MCF 10A (cell line): Measurements from ENCODE around the gene BBC3. TPM values are rescaled to one million over a fixed set of nuclear protein-coding genes. Genes with fewer than 3 reads are reported as not detected.

Experiments used
- BruUV-seq: library from RNA; stranded (reverse); fragments of 400-500 nt; replicated peaks from 2 replicates; lab custom pipeline; 2021; lab: Mats Ljungman, UMichigan
- CTCF ChIA-PET: fragments of 300-600 bp; sonication (Branson Sonifier 250); formaldehyde crosslinking; extraction: SDS; loops from one replicate; lab custom pipeline; 2021; ENCODE audit warnings: antibody characterized with exemption, inconsistent platforms; lab: Yijun Ruan, JAX
- POLR2A ChIA-PET: fragments of 300-600, 350-650 bp; sonication (Branson Sonifier 250); formaldehyde crosslinking; extraction: SDS; loops from one replicate; lab custom pipeline; 2020; ENCODE audit warnings: antibody characterized with exemption, inconsistent platforms; lab: Yijun Ruan, JAX
- DNase-seq: peaks from one replicate; pipeline ENCODE4 v3.0.0-alpha.2; 2018; ENCODE audit not compliant: unreplicated experiment
- H3K27ac Mint-ChIP-seq: one replicate; pipeline ENCODE4 v1.8.0; 2022; ENCODE audit warnings: mild to moderate bottlenecking, low read depth, mixed read lengths; ENCODE audit not compliant: unreplicated experiment
- H3K27me3 Mint-ChIP-seq: one replicate; pipeline ENCODE4 v1.8.0; 2022; ENCODE audit warnings: mixed read lengths; ENCODE audit not compliant: insufficient read depth, unreplicated experiment
- H3K36me3 Mint-ChIP-seq: one replicate; pipeline ENCODE4 v1.8.0; 2022; ENCODE audit warnings: mild to moderate bottlenecking, moderate library complexity, mixed read lengths; ENCODE audit not compliant: insufficient read depth, unreplicated experiment
- H3K4me1 Mint-ChIP-seq: one replicate; pipeline ENCODE4 v1.8.0; 2022; ENCODE audit warnings: mixed read lengths; ENCODE audit not compliant: insufficient read depth, unreplicated experiment
- H3K4me3 Mint-ChIP-seq: one replicate; pipeline ENCODE4 v1.8.0; 2022; ENCODE audit warnings: mild to moderate bottlenecking, moderate library complexity, mixed read lengths; ENCODE audit not compliant: unreplicated experiment
- H3K9me3 Mint-ChIP-seq: one replicate; pipeline ENCODE4 v1.8.0; 2022; ENCODE audit warnings: mixed read lengths; ENCODE audit not compliant: unreplicated experiment
- intact Hi-C: fragments of 100-400 bp; cut with micrococcal nuclease; formaldehyde crosslinking; loops from 2 replicates; pipeline ENCODE4 v1.14.1; 2022
- total RNA-seq: library from RNA; stranded (reverse); gene quantifications from 2 replicates; pipeline ENCODE4 v1.2.3, GENCODE V29; 2022
- TF ChIP-seq, protein P1 (sequence below): fragments of 200-600 bp; IDR thresholded peaks from one replicate; pipeline ENCODE4 v1.8.0; 2022; ENCODE audit warnings: antibody characterized with exemption, mild to moderate bottlenecking; ENCODE audit not compliant: unreplicated experiment

BBC3 gene
- total RNA-seq, 1 experiment from 2014 or later = 19.6 TPM

DNA sequence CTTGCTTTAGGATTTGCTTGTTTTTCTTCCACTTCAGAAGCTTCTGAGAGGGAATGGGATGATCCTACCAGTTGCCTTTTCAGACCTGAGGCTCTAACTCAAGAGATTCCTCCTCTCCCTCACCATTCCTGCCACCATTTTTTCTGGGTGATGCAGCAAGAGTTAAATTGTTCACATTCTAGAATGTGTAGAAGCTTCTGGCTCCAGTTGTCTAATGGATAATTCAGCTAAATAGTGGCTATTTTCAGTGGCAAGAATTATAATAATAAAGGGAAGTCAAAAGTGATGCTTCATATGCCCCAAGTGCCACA is 20.9 kb downstream of the BBC3 start:
- intact Hi-C loops = loop anchor here (1.0 kb wide), 2 partner anchors 16 to 34 kb away; no protein-coding TSS in a partner anchor
- TF ChIP-seq, protein P1, sequence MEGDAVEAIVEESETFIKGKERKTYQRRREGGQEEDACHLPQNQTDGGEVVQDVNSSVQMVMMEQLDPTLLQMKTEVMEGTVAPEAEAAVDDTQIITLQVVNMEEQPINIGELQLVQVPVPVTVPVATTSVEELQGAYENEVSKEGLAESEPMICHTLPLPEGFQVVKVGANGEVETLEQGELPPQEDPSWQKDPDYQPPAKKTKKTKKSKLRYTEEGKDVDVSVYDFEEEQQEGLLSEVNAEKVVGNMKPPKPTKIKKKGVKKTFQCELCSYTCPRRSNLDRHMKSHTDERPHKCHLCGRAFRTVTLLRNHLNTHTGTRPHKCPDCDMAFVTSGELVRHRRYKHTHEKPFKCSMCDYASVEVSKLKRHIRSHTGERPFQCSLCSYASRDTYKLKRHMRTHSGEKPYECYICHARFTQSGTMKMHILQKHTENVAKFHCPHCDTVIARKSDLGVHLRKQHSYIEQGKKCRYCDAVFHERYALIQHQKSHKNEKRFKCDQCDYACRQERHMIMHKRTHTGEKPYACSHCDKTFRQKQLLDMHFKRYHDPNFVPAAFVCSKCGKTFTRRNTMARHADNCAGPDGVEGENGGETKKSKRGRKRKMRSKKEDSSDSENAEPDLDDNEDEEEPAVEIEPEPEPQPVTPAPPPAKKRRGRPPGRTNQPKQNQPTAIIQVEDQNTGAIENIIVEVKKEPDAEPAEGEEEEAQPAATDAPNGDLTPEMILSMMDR = no peak
- ChIA-PET CTCF (interaction anchor here (0.5 to 10.9 kb wide), 25 partner anchors 9 to 394 kb away, joined by 3 to 292 read pairs (median 4); partner anchors contain the start of gene CCDC9), POLR2A (interaction anchor here (0.6 to 4.6 kb wide), 14 partner anchors 16 to 79 kb away, joined by 3 to 75 read pairs (median 4); partner anchors contain the start of genes CCDC9 and SAE1)
- H3K27me3 Mint-ChIP-seq = no peaks in the 10 kb centered on the region
- peaks cover 47% of the 10 kb centered on the region for H3K36me3 Mint-ChIP-seq
- no peak overlapping the region for H3K4me3 Mint-ChIP-seq
- no peak overlapping the region for H3K27ac Mint-ChIP-seq
- H3K9me3 Mint-ChIP-seq = no peaks in the 10 kb centered on the region
- no TSS peak for BruUV-seq
- no peak for DNase-seq
- H3K4me1 Mint-ChIP-seq = peaks cover 7% of the 10 kb centered on the region

DNA sequence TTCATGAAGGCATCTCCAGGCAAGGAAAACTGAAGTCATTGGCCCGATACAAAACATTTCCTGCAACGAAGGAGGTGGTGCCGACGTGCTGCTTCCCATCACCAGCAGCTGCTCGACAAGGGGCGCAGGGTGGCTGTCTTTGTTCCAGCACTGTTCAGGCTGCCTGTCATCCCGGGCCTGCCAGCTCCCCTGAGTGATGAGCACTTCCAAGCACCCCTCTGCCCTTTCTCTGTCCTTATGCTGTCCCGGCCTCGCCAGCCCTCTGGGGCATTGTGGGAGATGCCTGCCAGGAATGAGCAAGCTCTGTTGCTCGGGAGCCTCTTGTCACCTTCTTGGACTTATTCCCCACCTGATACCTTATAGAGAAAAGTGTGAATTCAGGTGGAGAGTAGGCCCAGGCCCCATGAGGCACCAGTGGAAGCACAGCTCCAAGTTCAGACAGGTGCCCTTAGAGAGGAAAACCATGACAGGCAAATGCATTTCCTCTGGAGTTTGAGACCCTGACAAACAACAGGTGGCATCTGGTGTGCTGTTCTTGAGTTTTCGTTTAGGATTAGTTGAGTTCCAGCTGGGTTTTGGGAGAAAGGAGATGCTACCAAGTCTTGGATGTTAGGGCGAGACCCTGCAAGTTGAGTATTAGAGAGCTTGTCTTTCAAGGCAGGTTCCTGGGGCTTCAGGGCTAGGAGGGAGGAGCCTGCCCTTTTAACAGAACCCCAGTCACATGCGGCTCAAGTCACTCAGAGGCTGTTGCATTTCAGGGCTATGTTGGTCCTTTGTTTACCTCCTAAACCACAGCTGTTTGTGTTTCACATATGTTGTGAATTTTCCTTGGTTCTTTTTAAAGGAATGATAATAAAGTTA is 21.4 kb downstream of the BBC3 start:
- peaks cover 7% of the 10 kb centered on the region for H3K4me1 Mint-ChIP-seq
- H3K27me3 Mint-ChIP-seq = no peaks in the 10 kb centered on the region
- H3K4me3 Mint-ChIP-seq = no peak overlapping the region
- peak overlapping the region; percentile 14 for H3K27ac Mint-ChIP-seq
- TF ChIP-seq, protein P1 = no peak
- peaks cover 53% of the 10 kb centered on the region for H3K36me3 Mint-ChIP-seq
- BruUV-seq = TSS peak; percentile 79
- ChIA-PET POLR2A (interaction anchor here (0.7 to 4.6 kb wide), 10 partner anchors 17 to 79 kb away, joined by 3 to 75 read pairs (median 9); partner anchors contain the start of genes CCDC9 and SAE1), CTCF (interaction anchor here (0.6 to 10.9 kb wide), 20 partner anchors 8 to 614 kb away, joined by 3 to 292 read pairs (median 6); no protein-coding TSS in a partner anchor)
- H3K9me3 Mint-ChIP-seq = no peaks in the 10 kb centered on the region
- DNase-seq = no peak
- intact Hi-C loops = loop anchor here (1.0 kb wide), 2 partner anchors 17 to 35 kb away; no protein-coding TSS in a partner anchor

DNA sequence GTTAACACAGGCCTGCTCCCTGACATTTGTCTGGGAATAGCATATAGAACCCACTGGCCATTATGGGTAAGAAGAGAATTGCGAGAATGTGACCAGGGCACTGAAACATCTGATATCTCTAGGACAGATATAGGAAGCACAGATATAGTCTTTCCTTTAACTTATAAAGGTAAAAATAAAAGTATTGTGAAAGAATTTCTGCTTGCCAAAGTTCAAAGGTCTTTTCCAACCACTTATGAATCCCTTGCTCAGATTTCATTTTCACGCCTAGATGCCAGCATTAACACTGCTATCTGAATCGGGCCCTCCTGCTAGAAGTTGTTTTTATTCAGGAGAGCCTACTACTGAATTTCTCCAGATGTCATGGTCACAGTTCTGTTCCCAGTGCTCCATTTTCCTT is 27.7 kb downstream of the BBC3 start:
- POLR2A ChIA-PET = no interaction called here
- Mint-ChIP-seq H3K9me3 (no peaks in the 10 kb centered on the region), H3K27me3 (no peaks in the 10 kb centered on the region), H3K36me3 (peaks cover 68% of the 10 kb centered on the region), H3K27ac (peak overlapping the region; percentile 64), H3K4me3 (no peak overlapping the region), H3K4me1 (no peaks in the 10 kb centered on the region)
- DNase-seq = no peak
- TF ChIP-seq, protein P1 = no peak
- CTCF ChIA-PET = interaction anchor here (0.6 kb wide), 1 partner anchor 127 kb away, joined by 3 read pairs; no protein-coding TSS in a partner anchor
- intact Hi-C loops = no loop called here
- BruUV-seq = no TSS peak

DNA sequence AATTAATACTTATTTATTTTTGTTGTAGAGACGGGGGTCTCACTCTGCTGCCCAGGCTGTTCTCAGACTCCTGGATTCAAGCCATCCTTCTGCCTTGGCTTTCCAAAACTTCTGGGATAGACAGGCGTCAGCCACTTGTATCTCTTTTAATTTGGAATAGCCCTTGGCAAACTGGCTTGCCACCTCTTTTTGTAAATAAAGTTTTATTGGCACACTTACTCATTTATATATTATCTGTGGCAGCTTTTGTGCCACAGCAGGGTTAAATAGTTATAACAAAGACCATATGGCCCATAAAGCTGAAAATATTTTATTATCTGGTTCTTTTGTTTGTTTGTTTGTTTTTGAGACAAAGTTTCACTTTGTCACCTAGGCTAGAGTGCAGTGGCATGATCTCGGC is 30.5 kb downstream of the BBC3 start:
- TF ChIP-seq, protein P1 = no peak
- no peaks in the 10 kb centered on the region for H3K9me3 Mint-ChIP-seq
- no peak for DNase-seq
- POLR2A ChIA-PET = interaction anchor here (0.6 to 0.9 kb wide), 3 partner anchors 9 to 1147 kb away, joined by 3 to 4 read pairs (median 4); no protein-coding TSS in a partner anchor
- peaks cover 76% of the 10 kb centered on the region for H3K36me3 Mint-ChIP-seq
- no peak overlapping the region for H3K4me3 Mint-ChIP-seq
- H3K27ac Mint-ChIP-seq = no peak overlapping the region
- CTCF ChIA-PET = interaction anchor here (1.0 to 2.4 kb wide), 4 partner anchors 10 to 47 kb away, joined by 3 to 20 read pairs (median 5); no protein-coding TSS in a partner anchor
- intact Hi-C loops = no loop called here
- no peaks in the 10 kb centered on the region for H3K4me1 Mint-ChIP-seq
- no TSS peak for BruUV-seq
- no peaks in the 10 kb centered on the region for H3K27me3 Mint-ChIP-seq
